Measurements from ENCODE around the gene CASP6.

Gene CASP6

DNA sequence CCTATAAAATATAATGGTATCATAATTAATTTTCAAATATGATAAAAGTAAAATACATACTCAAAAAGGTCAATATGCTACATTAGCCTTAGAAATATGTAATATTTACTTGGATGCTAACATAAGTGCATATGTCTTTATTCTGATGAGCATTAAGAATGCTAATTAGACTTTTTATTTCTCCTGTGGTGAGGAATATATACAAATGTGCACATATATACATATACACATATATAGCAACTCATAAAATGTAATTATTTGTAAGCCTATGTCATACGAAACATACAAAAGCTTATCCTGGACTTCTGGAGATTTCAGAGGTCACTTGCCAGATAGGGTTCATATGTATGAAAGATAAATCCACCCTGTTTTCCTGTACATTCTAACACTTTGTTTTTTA lies 15.5 kb upstream of the CASP6 start:
- TF ChIP-seq YY1 (IDR thresholded peaks at IDR 0.05; ENCODE audit: insufficient read depth, insufficient read length) (no peak), ZNF274 (IDR thresholded peaks at IDR 0.05; ENCODE audit: low read depth, low read length) (no peak), SUZ12 (IDR thresholded peaks at IDR 0.05; ENCODE audit: extremely low read depth, insufficient read depth, insufficient read length) (no peak)
- Histone ChIP-seq H3K36me3 (ENCODE audit: insufficient read depth, insufficient read length, low read length) (peaks cover 19% of the 10 kb centered on the region), H3K4me3 (ENCODE audit: insufficient read length, low read depth) (no peak overlapping the region), H3K9me3 (ENCODE audit: insufficient read depth, low read length) (no peaks in the 10 kb centered on the region), H3K4me1 (ENCODE audit: insufficient read depth, insufficient read length) (no peaks in the 10 kb centered on the region), H3K9ac (ENCODE audit: insufficient read length, low read depth) (no peak overlapping the region), H3K27me3 (ENCODE audit: insufficient read depth, insufficient read length) (no peaks in the 10 kb centered on the region)
- DNase-seq (ENCODE audit: low read depth, low spot score), result no peak

DNA sequence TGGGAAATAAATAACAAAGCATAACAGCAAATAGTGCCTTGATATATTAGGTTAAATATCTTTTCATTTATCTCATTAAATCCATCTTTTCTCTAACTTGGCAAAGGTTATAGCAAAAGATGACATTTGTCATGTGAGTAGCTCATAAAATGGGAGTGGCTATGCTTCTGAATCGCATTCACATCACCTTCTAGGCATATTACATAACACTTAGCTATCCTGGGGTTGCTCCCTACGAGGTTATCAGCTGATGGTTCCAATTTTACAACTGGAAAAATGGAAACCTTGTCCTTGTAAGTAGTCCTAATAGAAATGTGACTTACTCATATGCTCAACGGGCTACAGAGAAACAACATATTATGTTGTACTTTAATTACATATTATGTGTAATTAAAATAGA lies 10.3 kb upstream of the CASP6 start:
- TF ChIP-seq ZNF274 (IDR thresholded peaks at IDR 0.05; ENCODE audit: low read depth, low read length) (no peak), SUZ12 (IDR thresholded peaks at IDR 0.05; ENCODE audit: extremely low read depth, insufficient read depth, insufficient read length) (no peak), YY1 (IDR thresholded peaks at IDR 0.05; ENCODE audit: insufficient read depth, insufficient read length) (no peak)
- no peaks in the 10 kb centered on the region for H3K4me1 ChIP-seq (ENCODE audit: insufficient read depth, insufficient read length)

DNA sequence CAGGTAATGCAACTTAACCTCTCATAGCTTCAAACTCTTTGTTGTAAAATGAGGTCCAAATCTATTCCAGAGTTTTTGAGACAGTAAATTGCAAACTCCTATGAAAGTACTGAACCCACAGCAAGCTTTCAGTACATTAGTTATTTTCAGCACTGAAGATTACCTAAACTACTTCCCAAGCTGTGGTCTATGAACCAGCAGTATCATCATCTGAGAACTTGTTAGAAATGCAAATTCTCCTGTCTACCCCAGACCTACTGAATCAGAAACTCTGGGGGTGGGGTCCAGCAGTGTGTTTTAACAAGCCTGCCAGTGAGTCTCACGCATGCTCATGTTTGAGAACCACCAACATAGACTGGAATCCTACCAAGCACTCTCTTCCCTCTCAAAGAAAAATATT lies 5.7 kb upstream of the CASP6 start:
- no peak for TF ChIP-seq ZNF274 (IDR thresholded peaks at IDR 0.05; ENCODE audit: low read depth, low read length)
- TF ChIP-seq SUZ12 (IDR thresholded peaks at IDR 0.05; ENCODE audit: extremely low read depth, insufficient read depth, insufficient read length), result no peak
- TF ChIP-seq YY1 (IDR thresholded peaks at IDR 0.05; ENCODE audit: insufficient read depth, insufficient read length), result no peak
- H3K36me3 ChIP-seq (ENCODE audit: insufficient read depth, insufficient read length, low read length), result peaks cover 14% of the 10 kb centered on the region
- no peaks in the 10 kb centered on the region for H3K27me3 ChIP-seq (ENCODE audit: insufficient read depth, insufficient read length)
- H3K9me3 ChIP-seq (ENCODE audit: insufficient read depth, low read length), result no peaks in the 10 kb centered on the region
- no peak overlapping the region for H3K4me3 ChIP-seq (ENCODE audit: insufficient read length, low read depth)
- DNase-seq (ENCODE audit: low read depth, low spot score), result no peak
- no peak overlapping the region for H3K9ac ChIP-seq (ENCODE audit: insufficient read length, low read depth)
- no peaks in the 10 kb centered on the region for H3K4me1 ChIP-seq (ENCODE audit: insufficient read depth, insufficient read length)

More for the DNA sequence above, 10.3 kb upstream of the CASP6 start:
- H3K9me3 ChIP-seq (ENCODE audit: insufficient read depth, low read length), result no peaks in the 10 kb centered on the region
- H3K27me3 ChIP-seq (ENCODE audit: insufficient read depth, insufficient read length), result no peaks in the 10 kb centered on the region
- DNase-seq (ENCODE audit: low read depth, low spot score), result no peak
- H3K9ac ChIP-seq (ENCODE audit: insufficient read length, low read depth), result no peak overlapping the region
- H3K4me3 ChIP-seq (ENCODE audit: insufficient read length, low read depth), result no peak overlapping the region
- H3K36me3 ChIP-seq (ENCODE audit: insufficient read depth, insufficient read length, low read length), result peaks cover 30% of the 10 kb centered on the region

DNA sequence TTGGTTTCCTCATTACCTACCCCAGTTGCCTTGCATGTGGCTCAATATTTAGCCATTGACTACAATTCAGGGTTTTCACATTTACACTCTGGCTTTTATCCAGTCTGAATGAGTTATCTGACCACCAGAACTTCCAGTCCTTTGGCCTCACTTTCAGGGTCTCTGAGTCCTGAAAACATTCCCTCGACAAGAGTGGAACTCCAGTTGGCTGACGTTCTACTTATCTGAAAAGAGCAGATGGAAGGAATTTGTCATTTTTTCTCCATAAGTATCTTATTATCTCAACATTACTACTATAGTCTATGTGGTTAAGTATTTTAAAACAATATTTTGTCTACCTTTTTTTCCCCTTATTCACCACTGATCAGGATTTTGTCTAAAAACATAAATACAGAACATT lies 5.2 kb upstream of the CASP6 start:
- no peak overlapping the region for H3K4me3 ChIP-seq (ENCODE audit: insufficient read length, low read depth)
- peaks cover 8% of the 10 kb centered on the region for H3K36me3 ChIP-seq (ENCODE audit: insufficient read depth, insufficient read length, low read length)
- H3K9ac ChIP-seq (ENCODE audit: insufficient read length, low read depth), result no peak overlapping the region
- no peaks in the 10 kb centered on the region for H3K4me1 ChIP-seq (ENCODE audit: insufficient read depth, insufficient read length)
- H3K9me3 ChIP-seq (ENCODE audit: insufficient read depth, low read length), result no peaks in the 10 kb centered on the region
- TF ChIP-seq YY1 (IDR thresholded peaks at IDR 0.05; ENCODE audit: insufficient read depth, insufficient read length) (no peak), ZNF274 (IDR thresholded peaks at IDR 0.05; ENCODE audit: low read depth, low read length) (no peak)
- H3K27me3 ChIP-seq (ENCODE audit: insufficient read depth, insufficient read length), result no peaks in the 10 kb centered on the region
- DNase-seq (ENCODE audit: low read depth, low spot score), result no peak

DNA sequence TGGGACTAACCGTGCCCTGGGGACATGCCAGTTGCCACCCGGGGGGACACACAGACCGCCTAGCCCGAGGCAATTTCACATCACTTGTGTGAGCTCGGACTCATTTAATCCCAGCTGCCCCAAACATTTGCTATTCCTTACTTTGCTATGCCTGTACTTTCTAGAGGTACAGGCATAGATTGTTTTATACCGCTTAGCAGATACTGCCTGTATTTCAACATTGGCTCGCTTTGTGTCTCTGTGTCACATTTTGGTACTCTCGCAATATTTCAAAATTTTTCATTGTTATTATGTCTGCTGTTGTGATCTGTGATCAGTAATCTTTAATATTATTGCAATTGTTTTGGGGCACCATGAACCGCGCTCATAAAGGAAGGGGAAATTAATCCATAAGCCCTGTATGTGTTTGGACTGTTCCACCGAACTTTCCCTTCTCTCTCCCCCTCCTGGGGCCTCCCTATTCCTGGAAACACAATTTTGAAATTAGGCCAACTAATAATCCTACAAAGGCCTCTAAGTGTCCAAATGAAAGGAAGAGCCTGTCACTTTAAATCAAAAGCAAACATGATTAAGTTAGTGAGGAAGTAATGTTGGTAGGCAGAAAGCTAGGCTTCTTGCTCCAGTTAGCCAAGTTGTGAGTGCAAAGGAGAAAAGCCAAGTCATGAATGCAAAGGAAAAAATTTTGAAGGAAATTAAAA lies 568 bp upstream of the CASP6 start:
- Histone ChIP-seq H3K27me3 (ENCODE audit: insufficient read depth, insufficient read length) (no peaks in the 10 kb centered on the region), H3K9me3 (ENCODE audit: insufficient read depth, low read length) (no peaks in the 10 kb centered on the region), H3K4me3 (ENCODE audit: insufficient read length, low read depth) (peak overlapping the region; percentile 70), H3K4me1 (ENCODE audit: insufficient read depth, insufficient read length) (no peaks in the 10 kb centered on the region), H3K36me3 (ENCODE audit: insufficient read depth, insufficient read length, low read length) (peaks cover 2% of the 10 kb centered on the region), H3K9ac (ENCODE audit: insufficient read length, low read depth) (peak overlapping the region; percentile 42)
- TF ChIP-seq YY1 (IDR thresholded peaks at IDR 0.05; ENCODE audit: insufficient read depth, insufficient read length) (no peak), ZNF274 (IDR thresholded peaks at IDR 0.05; ENCODE audit: low read depth, low read length) (no peak), SUZ12 (IDR thresholded peaks at IDR 0.05; ENCODE audit: extremely low read depth, insufficient read depth, insufficient read length) (no peak)
- peak; percentile 1 for DNase-seq (ENCODE audit: low read depth, low spot score)

DNA sequence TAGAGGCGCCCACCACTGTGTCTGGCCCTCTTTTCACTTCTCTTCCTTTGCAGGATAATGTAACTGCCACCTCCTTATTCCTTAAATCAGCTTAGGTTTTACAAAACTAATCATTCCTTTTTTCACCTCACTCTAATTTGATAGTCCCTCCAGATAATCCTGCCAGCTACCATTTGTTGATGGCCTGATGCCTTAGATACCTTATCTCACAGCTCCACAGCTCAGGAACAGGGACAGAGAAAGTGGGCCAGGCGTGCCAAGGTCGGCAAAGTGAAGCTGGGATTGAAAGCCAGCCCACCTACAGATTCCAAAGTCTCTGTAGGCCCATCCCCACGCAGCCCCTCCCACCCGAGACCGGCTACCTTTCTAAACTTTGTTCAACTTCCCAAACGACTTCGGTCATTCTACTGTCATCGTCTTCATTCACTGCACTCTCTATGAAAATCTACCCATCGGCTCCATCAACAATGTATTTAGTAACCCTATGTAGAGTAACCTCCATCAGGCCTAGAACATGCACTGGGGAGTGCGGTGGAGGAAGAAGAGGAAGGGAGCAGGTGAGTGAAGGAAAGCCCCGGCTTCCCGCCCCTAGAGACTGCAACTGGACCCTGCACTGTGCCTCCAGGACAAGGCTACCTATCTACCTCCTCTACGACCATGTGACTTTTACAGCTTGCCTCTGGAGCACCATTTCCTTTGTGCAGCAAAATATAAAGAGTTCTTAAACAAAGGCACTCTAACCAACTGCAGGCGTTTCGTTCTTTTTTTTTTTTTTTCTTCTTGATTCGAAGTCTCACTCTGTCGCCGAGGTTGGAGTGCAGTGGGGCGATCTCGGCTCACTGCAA lies 1.5 kb downstream of the CASP6 start:
- no peaks in the 10 kb centered on the region for H3K27me3 ChIP-seq (ENCODE audit: insufficient read depth, insufficient read length)
- H3K36me3 ChIP-seq (ENCODE audit: insufficient read depth, insufficient read length, low read length), result peaks cover 15% of the 10 kb centered on the region
- no peak for TF ChIP-seq YY1 (IDR thresholded peaks at IDR 0.05; ENCODE audit: insufficient read depth, insufficient read length)
- no peak for TF ChIP-seq ZNF274 (IDR thresholded peaks at IDR 0.05; ENCODE audit: low read depth, low read length)
- no peak for TF ChIP-seq SUZ12 (IDR thresholded peaks at IDR 0.05; ENCODE audit: extremely low read depth, insufficient read depth, insufficient read length)
- no peak overlapping the region for H3K9ac ChIP-seq (ENCODE audit: insufficient read length, low read depth)
- H3K4me3 ChIP-seq (ENCODE audit: insufficient read length, low read depth), result peak overlapping the region; percentile 27
- no peak for DNase-seq (ENCODE audit: low read depth, low spot score)
- no peaks in the 10 kb centered on the region for H3K4me1 ChIP-seq (ENCODE audit: insufficient read depth, insufficient read length)
- H3K9me3 ChIP-seq (ENCODE audit: insufficient read depth, low read length), result no peaks in the 10 kb centered on the region

DNA sequence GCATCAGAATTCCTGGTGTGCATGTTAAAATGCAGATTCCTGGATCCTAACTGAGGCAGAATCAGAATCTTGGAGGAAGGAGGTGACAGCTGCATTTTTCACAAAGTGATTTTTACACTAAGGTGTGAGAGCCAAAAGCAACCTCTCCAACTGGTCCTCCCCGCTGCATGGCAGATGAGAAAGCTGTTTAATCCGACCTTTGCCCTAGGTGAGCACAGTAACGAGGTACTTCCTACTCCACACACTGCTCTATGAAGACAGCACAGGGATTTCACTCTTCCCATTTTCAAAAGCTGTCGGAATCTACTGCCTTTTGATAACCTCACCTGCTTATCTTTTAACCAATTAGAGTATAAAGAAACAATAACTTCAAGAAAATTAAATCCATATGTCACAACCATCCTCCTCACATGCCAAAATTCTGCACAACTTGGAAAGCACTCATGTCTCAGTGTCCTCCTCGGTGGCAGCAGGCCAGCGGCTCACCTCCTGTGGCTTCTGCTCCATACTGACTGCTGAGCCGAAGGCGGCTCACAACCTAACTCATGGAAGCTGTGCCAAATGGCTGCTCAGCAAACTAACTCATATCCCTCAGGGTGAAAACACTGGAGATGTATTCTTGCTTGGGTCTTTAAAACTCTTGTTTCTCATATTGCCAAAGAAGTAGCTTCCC lies 3.6 kb downstream of the CASP6 start:
- Histone ChIP-seq H3K27me3 (ENCODE audit: insufficient read depth, insufficient read length) (no peaks in the 10 kb centered on the region), H3K4me1 (ENCODE audit: insufficient read depth, insufficient read length) (no peaks in the 10 kb centered on the region)
- no peak for DNase-seq (ENCODE audit: low read depth, low spot score)

More for the DNA sequence above, 3.6 kb downstream of the CASP6 start:
- Histone ChIP-seq H3K9ac (ENCODE audit: insufficient read length, low read depth) (no peak overlapping the region), H3K9me3 (ENCODE audit: insufficient read depth, low read length) (no peaks in the 10 kb centered on the region), H3K4me3 (ENCODE audit: insufficient read length, low read depth) (no peak overlapping the region), H3K36me3 (ENCODE audit: insufficient read depth, insufficient read length, low read length) (peaks cover 20% of the 10 kb centered on the region)
- no peak for TF ChIP-seq YY1 (IDR thresholded peaks at IDR 0.05; ENCODE audit: insufficient read depth, insufficient read length)
- TF ChIP-seq SUZ12 (IDR thresholded peaks at IDR 0.05; ENCODE audit: extremely low read depth, insufficient read depth, insufficient read length), result no peak
- TF ChIP-seq ZNF274 (IDR thresholded peaks at IDR 0.05; ENCODE audit: low read depth, low read length), result no peak
